BLaER1 treated with 17β-estradiol and CSF1 and Interleukin-3, amounts not matched to agents 10 nM and 100 nM (cell line): Measurements from ENCODE around the gene MYO5A.

Experiments used
- H3K27ac ChIP-seq, 11 experiments: shearing (Covaris generic); formaldehyde crosslinking; 2 replicates each; pipeline ENCODE4 v1.8.1; 2022
- H3K27me3 ChIP-seq, 11 experiments: shearing (Covaris generic); formaldehyde crosslinking; 2 replicates each; pipeline ENCODE4 v1.8.1; 2022
- H3K36me3 ChIP-seq, 11 experiments: shearing (Covaris generic); formaldehyde crosslinking; 2 replicates each; pipeline ENCODE4 v1.8.1; 2022
- H3K4me1 ChIP-seq, 10 experiments: shearing (Covaris generic); formaldehyde crosslinking; 2 replicates each; pipeline ENCODE4 v1.8.1; 2022
- H3K4me2 ChIP-seq, 11 experiments: shearing (Covaris generic); formaldehyde crosslinking; 2 replicates each; pipeline ENCODE4 v1.8.1; 2022
- H3K4me3 ChIP-seq, 10 experiments: shearing (Covaris generic); formaldehyde crosslinking; 2 replicates each; pipeline ENCODE4 v1.8.1; 2022
- H3K9ac ChIP-seq, 11 experiments: shearing (Covaris generic); formaldehyde crosslinking; 2 replicates each; pipeline ENCODE4 v1.8.1; 2022
- H3K9me3 ChIP-seq, 11 experiments: shearing (Covaris generic); formaldehyde crosslinking; replicated peaks in 1 of 11; 2 replicates each; pipeline ENCODE4 v1.8.1; 2022
- H4K20me1 ChIP-seq, 11 experiments: shearing (Covaris generic); formaldehyde crosslinking; 2 replicates each; pipeline ENCODE4 v1.8.1; 2022
- Cebpa-rat ChIP-seq, 11 experiments: shearing (Covaris generic); IDR thresholded peaks; 2 replicates each; pipeline ENCODE4 v1.8.1; 2022

The MYO5A gene

DNA sequence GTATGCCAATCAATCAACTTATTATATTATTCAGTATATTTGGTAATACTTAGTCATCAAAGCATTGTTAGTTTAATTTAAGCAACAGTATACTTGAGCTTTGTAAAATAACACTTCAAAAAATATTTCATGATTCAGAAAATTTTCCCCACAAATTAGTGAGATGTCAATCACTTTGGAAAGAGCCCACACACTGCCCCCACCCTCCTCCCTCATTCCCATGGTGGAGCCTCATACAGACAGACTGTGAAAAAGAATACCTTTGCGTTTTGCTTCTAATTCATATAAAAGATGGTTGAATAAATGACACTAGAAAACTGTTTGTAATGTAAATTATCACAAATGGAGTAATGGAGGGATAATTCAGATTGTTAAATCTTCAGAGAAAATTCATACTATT, 189.8 kb downstream of the MYO5A start:
- H3K27me3 ChIP-seq = no peaks in the 10 kb centered on the region
- no peak overlapping the region for H3K4me2 ChIP-seq
- peaks cover 9 to 83% (median 19%) of the 10 kb centered on the region in 11 experiments; a peak in 20 of 22 replicates for H3K36me3 ChIP-seq
- no peak overlapping the region for H3K9ac ChIP-seq
- H4K20me1 ChIP-seq = no peaks in the 10 kb centered on the region; a peak in 1 of 22 replicates
- H3K4me3 ChIP-seq = no peak overlapping the region
- H3K4me1 ChIP-seq = 0 out of 20 replicates have a peak, but pooled peaks cover 0 to 3% (median 0%) of the 10 kb centered on the region in 10 experiments
- no peak for TF ChIP-seq Cebpa-rat (IDR thresholded peaks at IDR 0.05)
- no peaks in the 10 kb centered on the region for H3K9me3 ChIP-seq
- H3K27ac ChIP-seq = no peak overlapping the region

GRCh38 chr15:52338058-52338457, 190.6 kb downstream of the MYO5A start:
- 0 out of 20 replicates have a peak, but pooled peaks cover 0 to 3% (median 0%) of the 10 kb centered on the region in 10 experiments for H3K4me1 ChIP-seq
- no peaks in the 10 kb centered on the region for H3K9me3 ChIP-seq
- H3K9ac ChIP-seq = no peak overlapping the region
- no peak overlapping the region for H3K4me2 ChIP-seq
- no peaks in the 10 kb centered on the region for H3K27me3 ChIP-seq
- peaks cover 9 to 86% (median 19%) of the 10 kb centered on the region in 11 experiments; a peak in 20 of 22 replicates for H3K36me3 ChIP-seq
- no peak overlapping the region for H3K4me3 ChIP-seq
- H3K27ac ChIP-seq = no peak overlapping the region
- TF ChIP-seq Cebpa-rat (IDR thresholded peaks at IDR 0.05) = no peak
- no peaks in the 10 kb centered on the region; a peak in 1 of 22 replicates for H4K20me1 ChIP-seq

- Histone ChIP-seq H3K27ac (no peak overlapping the region), H3K36me3 (peaks cover 9 to 85% (median 19%) of the 10 kb centered on the region in 11 experiments; a peak in 20 of 22 replicates), H3K9me3 (no peaks in the 10 kb centered on the region), H4K20me1 (no peaks in the 10 kb centered on the region), H3K4me2 (no peak overlapping the region), H3K4me1 (peaks cover 0 to 4% (median 0%) of the 10 kb centered on the region in 10 experiments; a peak in 2 of 20 replicates), H3K27me3 (no peaks in the 10 kb centered on the region), H3K9ac (no peak overlapping the region), H3K4me3 (no peak overlapping the region)
- no peak for TF ChIP-seq Cebpa-rat (IDR thresholded peaks at IDR 0.05)
Measured at GRCh38 chr15:52337198-52337853, 191.4 kb downstream of the MYO5A start.

DNA sequence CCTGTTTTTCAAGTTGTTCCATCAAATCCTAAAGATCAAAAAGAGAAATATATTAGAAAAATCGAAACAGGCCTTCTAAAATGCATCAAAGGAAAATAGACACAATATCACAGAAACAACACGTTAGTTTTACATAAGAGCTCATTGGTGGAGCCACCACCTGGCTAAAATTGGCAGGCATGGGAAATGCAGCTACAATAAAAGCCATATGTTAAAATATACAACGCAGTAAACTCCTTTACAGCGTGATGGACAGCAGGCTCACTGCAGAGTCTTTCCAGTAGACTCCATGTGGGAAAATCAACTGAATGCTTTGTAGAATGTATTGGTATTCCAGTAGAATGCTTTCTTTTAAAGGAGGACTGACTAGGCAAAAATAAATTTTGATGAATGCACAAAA, 192.2 kb downstream of the MYO5A start:
- H3K27me3 ChIP-seq = no peaks in the 10 kb centered on the region
- H3K36me3 ChIP-seq = peaks cover 9 to 77% (median 19%) of the 10 kb centered on the region in 11 experiments; a peak in 20 of 22 replicates
- H3K4me1 ChIP-seq = peaks cover 0 to 12% (median 4%) of the 10 kb centered on the region in 10 experiments; a peak in 13 of 20 replicates
- no peak overlapping the region for H3K4me3 ChIP-seq
- no peaks in the 10 kb centered on the region for H3K9me3 ChIP-seq
- H3K4me2 ChIP-seq = no peak overlapping the region
- no peak for TF ChIP-seq Cebpa-rat (IDR thresholded peaks at IDR 0.05)
- H4K20me1 ChIP-seq = no peaks in the 10 kb centered on the region
- H3K9ac ChIP-seq = no peak overlapping the region
- H3K27ac ChIP-seq = no peak overlapping the region

DNA sequence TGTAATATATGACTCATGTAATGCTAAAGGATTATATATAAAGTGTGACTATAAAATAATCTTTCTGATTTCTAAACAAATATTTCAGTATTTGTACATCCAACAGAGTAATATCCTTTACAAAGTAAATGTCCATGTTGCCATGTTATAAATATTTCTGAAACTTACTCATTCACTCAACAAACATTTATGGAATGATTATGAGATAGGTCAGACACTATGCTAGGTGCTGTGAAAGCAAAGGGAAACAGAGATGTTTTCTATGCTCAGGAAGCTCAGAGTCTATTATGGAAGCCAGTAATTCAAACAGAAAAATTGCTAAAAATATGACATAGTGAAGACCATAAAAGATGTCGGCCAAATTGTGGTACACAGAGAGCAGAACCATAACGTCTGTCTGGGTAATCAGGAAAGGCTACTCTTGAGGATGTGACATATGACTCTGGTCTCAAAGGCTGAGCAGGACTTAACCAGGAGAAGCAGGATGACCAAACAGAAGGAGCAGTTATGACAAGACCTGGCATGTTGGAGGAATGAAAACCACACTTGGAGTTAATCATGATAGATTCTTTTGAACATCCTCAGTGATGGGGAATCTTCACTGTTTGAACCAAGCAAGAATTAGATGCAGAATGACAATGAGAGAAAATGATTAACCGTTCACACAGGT, 194.1 kb downstream of the MYO5A start:
- Histone ChIP-seq H3K4me2 (no peak overlapping the region), H3K27me3 (no peaks in the 10 kb centered on the region), H4K20me1 (no peaks in the 10 kb centered on the region), H3K9me3 (no peaks in the 10 kb centered on the region), H3K4me3 (no peak overlapping the region), H3K27ac (no peak overlapping the region), H3K36me3 (peaks cover 9 to 73% (median 19%) of the 10 kb centered on the region in 11 experiments; a peak in 21 of 22 replicates), H3K9ac (no peak overlapping the region), H3K4me1 (peaks cover 0 to 16% (median 7%) of the 10 kb centered on the region in 10 experiments; a peak in 13 of 20 replicates)
- no peak for TF ChIP-seq Cebpa-rat (IDR thresholded peaks at IDR 0.05)

DNA sequence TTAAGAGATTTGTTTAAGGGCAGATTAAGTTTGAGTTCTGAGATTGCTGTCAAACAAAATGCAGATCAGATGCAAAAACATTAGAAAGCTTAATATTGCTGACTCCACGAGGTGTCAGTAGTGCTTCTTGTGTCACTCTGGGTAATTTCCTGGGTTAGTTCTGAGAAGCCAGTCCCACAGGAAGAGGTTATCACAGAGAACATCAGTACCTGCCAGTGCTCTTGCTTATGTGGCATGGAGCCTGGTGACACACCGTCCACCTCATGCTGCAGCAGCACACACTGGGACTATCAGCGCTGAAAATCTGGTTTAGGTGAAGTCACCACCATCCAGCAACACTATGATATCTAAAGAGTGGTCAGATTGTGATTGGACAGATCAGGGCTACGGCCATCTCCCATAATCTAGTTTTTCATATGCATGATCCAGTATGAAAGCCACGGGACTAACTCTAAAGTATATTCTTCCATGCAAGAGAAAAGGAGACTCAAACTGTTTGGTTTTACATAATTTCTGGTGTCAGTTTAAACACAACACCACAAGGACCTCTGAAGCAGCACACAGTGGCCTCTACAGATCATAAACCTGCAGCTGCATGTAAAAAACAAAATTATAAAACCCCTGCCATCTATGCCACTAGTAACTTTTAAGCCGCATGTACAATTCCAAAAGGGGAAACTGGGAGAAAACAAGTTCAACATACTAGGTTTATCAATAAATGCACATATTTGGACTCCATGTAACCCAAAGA, 197.0 kb downstream of the MYO5A start:
- H3K27ac ChIP-seq = no peak overlapping the region
- no peak for TF ChIP-seq Cebpa-rat (IDR thresholded peaks at IDR 0.05)
- H3K36me3 ChIP-seq = peaks cover 16 to 82% (median 43%) of the 10 kb centered on the region in 11 experiments; a peak in 21 of 22 replicates
- H3K27me3 ChIP-seq = no peaks in the 10 kb centered on the region
- H3K9me3 ChIP-seq = no peaks in the 10 kb centered on the region
- H3K4me2 ChIP-seq = peak overlapping the region in 3 of 11 experiments; percentile 2 to 47 (median 8); a peak in 6 of 22 replicates
- peaks cover 0 to 16% (median 7%) of the 10 kb centered on the region in 10 experiments; a peak in 13 of 20 replicates for H3K4me1 ChIP-seq
- peaks cover 0 to 3% (median 0%) of the 10 kb centered on the region in 11 experiments; a peak in 1 of 22 replicates for H4K20me1 ChIP-seq
- H3K4me3 ChIP-seq = no peak overlapping the region
- H3K9ac ChIP-seq = peak overlapping the region in 1 of 11 experiments; percentile 1; a peak in 1 of 22 replicates

DNA sequence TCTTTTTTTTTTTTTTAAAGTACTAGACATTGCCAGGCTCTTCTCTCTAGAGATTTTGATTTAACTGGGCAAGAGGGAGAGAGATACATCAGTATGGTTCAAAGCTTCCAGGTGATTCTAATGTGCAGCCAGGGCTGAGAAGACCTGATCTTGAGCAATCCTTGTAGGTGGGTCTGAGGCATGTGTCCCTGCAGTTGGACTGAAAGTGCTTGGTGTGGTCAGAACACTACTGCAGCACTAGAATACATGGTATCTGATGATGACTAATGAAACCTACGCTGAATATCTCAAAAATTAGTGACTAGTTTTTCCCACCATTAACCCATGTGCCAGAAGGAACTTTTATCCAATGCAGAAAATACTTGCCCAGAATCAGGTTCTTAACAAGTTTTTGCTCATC, 198.7 kb downstream of the MYO5A start:
- Histone ChIP-seq H3K9ac (0 out of 22 replicates have a peak overlapping the region, but pooled peaks of 1 of the 11 experiments have one; percentile 32), H3K36me3 (peaks cover 25 to 83% (median 55%) of the 10 kb centered on the region in 11 experiments; a peak in 21 of 22 replicates), H3K4me1 (peaks cover 0 to 16% (median 7%) of the 10 kb centered on the region in 10 experiments; a peak in 13 of 20 replicates), H4K20me1 (peaks cover 0 to 3% (median 0%) of the 10 kb centered on the region in 11 experiments; a peak in 1 of 22 replicates), H3K4me2 (no peak overlapping the region), H3K27me3 (no peaks in the 10 kb centered on the region), H3K27ac (no peak overlapping the region), H3K9me3 (no peaks in the 10 kb centered on the region), H3K4me3 (no peak overlapping the region)
- TF ChIP-seq Cebpa-rat (IDR thresholded peaks at IDR 0.05) = no peak

DNA sequence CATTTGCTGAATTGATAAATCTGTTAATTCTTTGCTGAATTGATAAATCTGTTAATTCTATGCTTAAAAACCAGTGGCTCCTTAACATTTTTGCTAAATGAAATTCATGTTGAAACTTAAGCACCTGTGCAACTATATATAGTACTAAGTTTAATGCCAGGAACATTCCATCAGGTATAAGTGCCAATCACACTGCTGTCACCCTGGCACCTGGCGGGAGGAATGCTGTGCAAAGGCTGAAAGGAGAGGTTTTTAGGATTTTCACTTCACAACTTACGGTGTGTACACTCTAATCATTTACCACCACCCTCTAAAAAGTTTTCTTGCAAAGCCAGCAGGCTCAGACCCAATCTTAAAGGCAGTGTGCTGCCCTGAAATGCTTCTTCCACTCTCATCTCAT, 199.5 kb downstream of the MYO5A start:
- no peak for TF ChIP-seq Cebpa-rat (IDR thresholded peaks at IDR 0.05)

More for the DNA sequence above, 199.5 kb downstream of the MYO5A start:
- Histone ChIP-seq H3K27me3 (no peaks in the 10 kb centered on the region), H3K27ac (no peak overlapping the region), H3K4me2 (no peak overlapping the region), H3K4me1 (peaks cover 0 to 16% (median 7%) of the 10 kb centered on the region in 10 experiments; a peak in 13 of 20 replicates), H3K9ac (no peak overlapping the region), H3K9me3 (no peaks in the 10 kb centered on the region), H3K4me3 (no peak overlapping the region), H3K36me3 (peaks cover 26 to 83% (median 58%) of the 10 kb centered on the region in 11 experiments; a peak in 21 of 22 replicates), H4K20me1 (peaks cover 0 to 3% (median 0%) of the 10 kb centered on the region in 11 experiments; a peak in 1 of 22 replicates)
